Epidermal melanocyte (primary cell): Measurements from ENCODE around the gene TMEM52.
A peak's percentile ranks its signal among the peaks of the same experiment; 100 is the strongest.

ENCODE experiments used
- DNase-seq: peaks from one replicate; pipeline ENCODE4 v3.0.0; 2011; ENCODE audit warnings: low spot score; ENCODE audit not compliant: insufficient read length

The TMEM52 gene

GRCh38 chr1:1926886-1927660 is 8.0 kb upstream of the TMEM52 start:
- no peak for DNase-seq

- DNase-seq = no peak
Measured at GRCh38 chr1:1926346-1926811, 7.3 kb upstream of the TMEM52 start.

DNA sequence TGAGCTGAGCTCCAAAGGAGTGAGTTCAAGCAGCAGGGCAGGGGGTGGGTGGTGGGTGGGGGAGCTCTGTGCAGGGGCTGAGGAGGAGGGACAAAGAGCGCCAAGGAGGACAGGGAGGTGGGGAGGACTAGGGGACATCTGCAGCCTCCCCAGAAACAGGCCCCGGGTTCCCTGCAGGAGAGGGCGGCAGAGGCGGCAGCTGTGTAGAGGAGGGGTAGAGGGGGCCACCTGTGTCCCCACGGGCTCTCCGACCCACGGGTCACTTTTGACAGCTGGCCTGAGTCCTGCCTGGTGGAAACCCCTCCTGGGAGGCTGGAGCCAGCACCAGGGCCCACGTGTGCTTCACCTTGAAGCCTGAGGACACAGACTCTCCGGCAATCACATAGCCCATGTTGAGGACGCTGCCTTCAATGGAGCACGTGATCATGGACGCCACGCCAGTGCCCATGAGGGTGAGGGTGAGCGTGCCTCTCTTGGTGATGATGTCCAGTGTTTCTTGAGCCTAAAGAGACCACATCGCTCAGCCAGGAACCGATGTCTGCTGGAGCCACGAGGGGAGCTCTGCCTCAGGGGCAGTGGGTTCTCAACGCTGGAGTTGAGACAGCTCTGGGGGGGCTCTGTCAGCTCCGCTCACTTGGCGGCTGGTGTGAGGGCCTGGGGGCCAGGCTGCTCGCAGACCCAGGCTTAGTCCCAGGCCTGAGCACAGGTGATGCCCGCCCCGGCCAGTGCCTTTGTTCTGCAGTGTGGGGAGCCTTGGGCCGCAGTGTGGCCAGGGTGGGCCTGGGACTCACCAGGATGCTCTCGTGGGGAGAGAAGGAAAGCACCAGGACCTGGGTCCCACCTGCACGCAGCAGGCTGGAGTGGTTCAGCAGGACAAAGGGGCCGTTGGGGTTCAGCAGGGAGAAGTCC is 6.6 kb upstream of the TMEM52 start:
- no peak for DNase-seq

GRCh38 chr1:1924849-1925248 is 5.8 kb upstream of the TMEM52 start:
- no peak for DNase-seq

DNA sequence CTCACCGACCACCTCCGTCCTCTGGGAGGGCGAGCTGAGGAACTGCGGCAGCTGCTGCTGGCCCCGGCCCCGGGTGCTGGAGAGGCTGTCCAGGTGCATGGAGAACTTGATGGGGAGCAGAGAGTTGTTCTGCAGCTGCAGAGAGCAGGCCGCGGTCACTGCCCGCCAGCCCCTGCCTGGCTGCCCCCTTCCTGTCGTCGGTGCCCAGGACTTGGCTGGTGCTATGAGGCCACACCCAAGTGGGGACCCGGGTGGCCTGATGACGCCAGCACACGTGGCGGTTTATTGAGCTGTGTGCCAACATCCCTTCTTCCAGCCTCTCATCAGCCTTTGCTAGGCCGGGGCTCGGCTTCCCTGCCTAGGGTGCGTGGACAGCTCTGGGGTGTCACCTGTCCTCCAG is 5.3 kb upstream of the TMEM52 start:
- DNase-seq = no peak

DNA sequence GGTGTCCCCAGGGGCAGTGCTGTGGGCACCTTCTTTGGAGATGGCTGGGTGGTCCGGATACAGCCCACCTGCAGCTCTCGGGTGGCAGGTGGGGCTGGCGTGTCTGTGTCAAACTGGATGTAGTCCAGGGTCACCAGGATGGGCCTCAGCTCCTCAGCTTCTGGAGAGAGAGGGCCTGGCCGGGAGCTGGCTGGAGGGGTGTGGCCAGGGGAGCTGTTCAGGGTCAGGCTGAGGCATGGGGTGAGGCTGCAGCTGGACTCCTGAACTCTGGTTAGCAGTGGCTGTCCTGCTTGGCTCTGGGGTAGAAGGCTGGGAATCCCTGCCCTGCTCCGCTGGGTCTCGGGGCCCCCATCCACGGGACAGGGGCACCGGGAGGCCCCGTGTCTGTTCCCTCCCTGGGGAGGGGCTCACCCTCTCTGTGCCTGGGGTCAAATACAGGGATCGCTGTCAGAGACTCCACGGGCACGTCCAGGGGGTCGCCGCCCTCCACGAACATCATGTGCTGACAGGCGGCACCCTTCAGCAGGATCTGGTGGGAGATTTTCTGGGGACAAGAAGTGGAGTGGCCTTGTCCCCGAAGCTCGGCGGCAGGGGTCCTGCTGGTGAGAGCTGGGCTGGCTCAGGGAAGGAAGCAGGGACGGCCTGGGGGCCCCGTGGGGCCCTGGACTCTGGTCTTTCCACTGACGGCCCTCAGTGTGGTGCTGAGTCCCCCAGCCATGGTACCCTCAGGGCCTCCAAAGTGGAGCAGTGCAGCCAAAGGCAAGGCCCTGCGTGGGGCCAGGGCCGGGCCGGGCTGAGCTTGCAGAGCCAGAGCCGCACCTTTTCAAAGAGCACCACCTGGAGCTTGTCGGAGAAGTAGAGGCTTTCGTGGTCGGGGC is 4.1 kb upstream of the TMEM52 start:
- DNase-seq = no peak

DNA sequence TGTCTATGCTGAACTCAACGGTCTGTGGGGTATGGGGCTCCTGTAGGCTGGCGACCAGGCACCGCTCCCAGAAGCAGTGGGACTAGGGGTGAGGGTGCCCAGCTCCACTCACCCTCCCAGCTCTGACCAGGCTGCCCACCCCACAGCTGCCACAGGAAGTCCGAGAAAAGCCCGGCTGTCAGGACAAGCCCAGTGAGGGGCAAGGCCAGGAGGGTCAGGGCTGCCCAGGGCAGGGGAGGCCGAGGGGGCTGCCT is 3.5 kb upstream of the TMEM52 start:
- DNase-seq = no peak

- DNase-seq = no peak
Measured at GRCh38 chr1:1921901-1922701, 3.0 kb upstream of the TMEM52 start.

DNA sequence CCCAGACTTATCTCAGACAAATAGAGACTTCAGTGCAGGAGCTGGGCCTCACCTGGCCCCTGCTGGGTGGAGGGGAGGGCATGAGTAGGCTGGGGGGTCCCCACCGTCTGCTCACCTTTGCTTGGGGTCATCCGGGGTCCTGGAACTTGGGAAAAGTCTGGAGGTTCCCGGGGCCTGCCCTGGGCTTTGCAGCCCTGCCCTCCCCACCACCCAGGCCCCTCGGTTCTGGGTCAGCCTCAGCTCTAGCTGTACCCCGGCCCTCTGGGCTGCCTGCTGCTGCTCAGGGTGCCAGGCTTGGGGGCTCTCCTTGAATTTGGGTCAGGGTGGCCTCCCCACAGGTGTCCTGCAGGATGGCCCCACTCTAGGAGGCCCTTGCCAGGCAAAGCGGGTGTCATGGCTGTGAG is 2.4 kb upstream of the TMEM52 start:
- DNase-seq = no peak

GRCh38 chr1:1920608-1921458 is 1.8 kb upstream of the TMEM52 start:
- no peak for DNase-seq

GRCh38 chr1:1920057-1920607 is 1.1 kb upstream of the TMEM52 start:
- no peak for DNase-seq

DNA sequence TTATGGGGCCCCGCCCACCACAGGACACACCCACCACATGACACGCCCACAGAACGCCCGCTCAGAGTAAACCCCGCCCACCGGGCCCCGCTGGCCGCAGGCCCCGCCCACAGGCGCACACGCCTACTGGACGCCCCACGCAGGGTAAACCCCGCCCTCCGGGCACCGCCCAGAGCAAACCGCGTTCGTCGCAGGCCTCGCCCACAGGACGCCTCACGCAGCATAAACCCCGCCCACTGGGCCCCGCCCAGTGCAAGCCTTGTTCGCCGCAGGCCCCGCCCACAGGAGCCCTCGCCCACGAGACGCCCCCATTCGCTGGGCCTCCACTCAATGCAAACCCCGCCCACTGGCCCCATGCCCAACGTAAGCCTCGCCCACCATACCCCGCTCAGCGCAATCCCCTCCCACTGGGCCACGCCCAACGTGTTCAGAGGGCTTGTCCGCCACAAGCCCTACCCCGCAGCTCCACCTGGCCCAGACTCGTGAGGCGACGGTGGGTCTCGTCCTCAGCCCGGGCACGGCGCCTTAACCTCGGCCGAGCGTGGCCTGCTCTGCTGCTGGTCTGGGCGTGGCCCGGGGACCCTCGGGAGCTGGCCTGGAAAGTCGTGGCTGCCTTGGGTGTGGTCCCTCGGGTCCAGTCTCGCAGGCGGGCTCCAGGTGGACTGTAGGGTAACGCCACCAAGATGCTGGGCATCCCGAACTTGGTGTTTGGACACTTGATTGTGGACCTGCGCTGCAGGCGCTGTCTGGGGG is 401 bp upstream of the TMEM52 start:
- DNase-seq = peak; percentile 100

DNA sequence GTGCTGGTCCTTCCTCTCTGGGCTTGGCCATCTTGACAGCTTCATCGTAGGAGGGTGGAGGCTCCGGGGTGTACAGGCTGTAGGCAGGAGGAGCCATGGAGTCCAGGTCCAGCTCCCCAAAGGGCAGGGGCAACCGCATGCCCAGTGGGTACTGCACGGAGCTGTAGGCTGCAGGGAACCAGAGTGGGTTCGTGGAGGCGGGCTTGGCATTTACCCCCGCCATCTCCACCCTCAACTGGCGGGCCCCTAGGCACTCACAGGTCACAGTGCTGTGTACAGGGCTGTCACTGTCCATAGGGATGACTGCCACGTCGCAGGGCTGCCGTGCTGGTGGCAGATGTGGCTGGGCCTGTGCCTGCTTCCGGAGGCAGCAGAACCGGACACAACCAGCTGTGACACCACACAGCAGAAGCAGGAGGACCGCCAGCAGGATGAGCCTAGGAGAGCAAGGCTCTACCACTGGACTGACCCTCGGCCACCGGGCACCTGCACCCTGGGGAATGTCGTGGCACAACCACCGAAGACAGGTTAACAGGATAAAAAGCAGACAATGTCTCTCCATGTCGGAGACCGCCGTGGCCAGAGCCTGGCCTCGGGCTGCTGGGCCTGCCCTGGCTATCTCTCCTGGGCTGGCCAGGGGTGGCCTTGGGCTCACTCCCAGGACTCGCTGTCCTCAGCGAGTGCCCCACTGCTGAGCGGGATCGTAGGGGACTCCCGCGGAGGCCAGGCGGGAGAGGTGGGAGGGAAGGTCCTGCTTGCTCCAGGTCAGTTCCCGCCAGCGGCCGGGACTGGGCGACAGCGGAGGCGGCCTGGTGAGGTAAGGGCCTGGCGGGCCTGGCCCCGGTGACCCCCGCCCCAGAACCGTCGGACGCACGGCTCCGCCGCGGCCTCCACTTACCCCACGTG is 831 bp downstream of the TMEM52 start:
- no peak for DNase-seq

GRCh38 chr1:1917304-1917976 is 1.6 kb downstream of the TMEM52 start:
- DNase-seq = no peak

- no peak for DNase-seq
Measured at GRCh38 chr1:1916851-1917251, 2.2 kb downstream of the TMEM52 start.

DNA sequence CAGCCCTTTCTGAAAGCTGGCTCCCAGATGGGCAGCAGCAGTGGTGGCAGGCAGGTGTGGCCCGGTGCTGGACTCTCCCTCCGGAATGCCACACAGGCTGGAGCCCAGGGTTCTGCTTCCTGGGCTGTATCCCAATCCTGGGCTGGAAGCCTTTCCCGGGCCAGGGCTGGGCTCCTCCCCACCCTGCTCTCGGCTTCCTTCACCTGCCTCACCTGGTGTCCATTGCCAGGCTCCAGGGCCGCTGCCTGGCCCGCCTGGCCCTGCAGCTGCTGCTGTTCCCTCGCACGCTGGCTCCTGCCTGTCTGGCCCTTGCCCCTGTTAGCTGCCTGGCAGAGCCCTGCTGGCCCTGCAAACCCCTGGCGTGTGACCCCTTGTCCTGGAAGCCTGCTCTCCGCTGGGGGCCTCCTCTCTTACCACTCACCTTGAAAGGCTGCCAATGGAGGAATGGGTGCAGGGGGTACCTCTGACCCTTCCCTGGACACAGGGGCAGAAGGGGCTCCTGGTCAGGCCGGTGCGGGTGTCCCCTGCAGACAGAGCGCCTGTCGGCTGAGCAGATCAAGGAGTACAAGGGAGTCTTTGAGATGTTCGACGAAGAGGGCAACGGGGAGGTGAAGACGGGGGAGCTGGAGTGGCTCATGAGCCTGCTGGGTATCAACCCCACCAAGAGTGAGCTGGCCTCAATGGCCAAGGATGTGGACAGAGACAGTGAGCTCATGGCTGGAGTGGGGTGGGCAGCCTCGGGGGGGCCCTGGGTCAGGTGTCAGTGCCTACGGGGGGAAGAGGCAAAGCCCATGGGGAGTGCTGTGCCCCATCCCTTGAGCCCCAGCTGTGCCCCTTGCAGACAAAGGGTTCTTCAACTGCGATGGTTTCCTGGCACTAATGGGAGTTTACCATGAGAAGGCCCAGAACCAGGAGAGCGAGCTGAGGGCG is 2.9 kb downstream of the TMEM52 start:
- no peak for DNase-seq
